OCI-LY3 (cell line): ENCODE data around the gene MVK.

Experiments
- CTCF ChIP-seq: fragments of 200-600, 300-600 bp; sonication (generic); IDR thresholded peaks from 2 replicates; pipeline ENCODE4 v1.5.1; 2014; ENCODE audit warnings: antibody characterized with exemption, low read length, low read depth
- EZH2phosphoT487 ChIP-seq: fragments of 200-600 bp; shearing (Covaris generic); IDR thresholded peaks from 2 replicates; pipeline ENCODE4 v1.6.1; 2018; ENCODE audit warnings: antibody characterized with exemption, mixed run types, low read depth

GRCh38 chr12:109535231-109535862 lies 38.2 kb upstream of the MVK start:
- TF ChIP-seq CTCF, result no peak
- no peak for TF ChIP-seq EZH2phosphoT487
